D341Med (cell line): Measurements from ENCODE around the gene APOBEC4.
"Not testable (repeated sequence)": the region's sequence is repeated elsewhere in the genome, so short reads cannot be mapped to it uniquely, and the experiment has no call there.

Experiments used
- DNase-seq: peaks from one replicate; pipeline ENCODE4 v3.0.0; 2012; ENCODE audit warnings: low spot score

Gene APOBEC4, protein sequence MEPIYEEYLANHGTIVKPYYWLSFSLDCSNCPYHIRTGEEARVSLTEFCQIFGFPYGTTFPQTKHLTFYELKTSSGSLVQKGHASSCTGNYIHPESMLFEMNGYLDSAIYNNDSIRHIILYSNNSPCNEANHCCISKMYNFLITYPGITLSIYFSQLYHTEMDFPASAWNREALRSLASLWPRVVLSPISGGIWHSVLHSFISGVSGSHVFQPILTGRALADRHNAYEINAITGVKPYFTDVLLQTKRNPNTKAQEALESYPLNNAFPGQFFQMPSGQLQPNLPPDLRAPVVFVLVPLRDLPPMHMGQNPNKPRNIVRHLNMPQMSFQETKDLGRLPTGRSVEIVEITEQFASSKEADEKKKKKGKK

DNA sequence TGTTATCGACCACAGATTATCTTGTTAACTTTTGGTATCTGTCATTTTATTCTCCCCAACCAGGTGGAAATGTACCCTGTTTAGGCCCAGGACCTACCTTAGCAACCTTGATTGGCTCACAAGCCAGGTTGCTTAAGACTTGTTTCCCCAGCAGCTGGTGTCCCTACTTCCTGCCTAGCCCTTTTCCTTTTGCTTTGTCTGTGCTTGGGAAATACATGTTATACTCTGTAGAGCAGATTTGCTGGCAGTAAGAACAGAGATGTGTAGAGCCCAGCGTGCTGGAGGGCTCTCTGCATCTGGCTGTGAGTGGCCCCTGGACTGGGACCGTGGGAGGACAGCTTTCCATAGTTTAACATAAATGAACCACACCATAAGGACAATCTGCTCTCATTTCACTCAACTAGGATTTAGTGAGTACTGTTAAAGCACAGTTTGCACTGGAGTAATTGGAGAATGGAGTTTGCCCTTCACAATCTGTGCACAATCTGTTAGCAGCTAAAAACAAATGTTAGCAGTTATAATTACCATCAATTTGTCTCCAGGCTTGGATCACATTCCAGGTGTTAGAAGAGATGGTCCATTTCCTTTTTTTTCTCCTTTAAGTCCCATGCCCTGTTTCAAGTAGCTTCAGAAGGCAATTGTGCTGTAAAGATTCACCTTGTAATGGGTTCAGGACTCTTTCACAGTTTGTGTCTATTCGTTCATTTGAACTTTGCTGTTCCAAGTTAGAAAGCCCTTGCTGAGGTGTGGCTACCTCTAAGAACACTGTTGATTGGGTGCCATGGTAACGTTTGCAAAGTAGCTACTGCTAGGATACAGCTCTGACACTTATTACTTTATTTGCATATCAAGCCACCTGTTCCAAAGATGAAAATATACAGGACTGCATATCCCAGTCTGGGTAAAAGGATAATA is at the start of gene APOBEC4:
Gene APOBEC4 (minus strand): TSS at position 770 of the 915 bp plus-strand sequence. CDS start 4,535 bp downstream, outside the sequence.
- DNase-seq: no peak

DNA sequence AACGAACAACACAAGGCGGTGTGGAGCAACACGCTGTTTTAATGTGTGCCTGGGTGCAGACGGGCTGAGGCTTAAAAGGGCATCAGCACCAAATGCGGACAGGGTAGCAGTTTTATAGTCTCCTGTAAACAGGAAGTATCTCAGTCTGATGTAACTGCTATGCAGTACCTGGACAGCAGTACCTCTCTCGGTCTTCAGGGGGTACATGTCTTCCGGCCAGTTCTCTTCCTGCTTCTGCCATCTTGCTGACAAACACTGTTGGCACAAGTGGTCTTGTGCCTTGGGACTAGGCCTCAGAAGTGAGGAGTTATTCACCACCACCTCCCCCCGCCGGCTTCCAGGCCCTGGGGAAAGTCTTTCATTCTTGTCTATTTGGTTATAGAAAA is 49.7 kb upstream of the APOBEC4 start:
- DNase-seq: no peak

DNA sequence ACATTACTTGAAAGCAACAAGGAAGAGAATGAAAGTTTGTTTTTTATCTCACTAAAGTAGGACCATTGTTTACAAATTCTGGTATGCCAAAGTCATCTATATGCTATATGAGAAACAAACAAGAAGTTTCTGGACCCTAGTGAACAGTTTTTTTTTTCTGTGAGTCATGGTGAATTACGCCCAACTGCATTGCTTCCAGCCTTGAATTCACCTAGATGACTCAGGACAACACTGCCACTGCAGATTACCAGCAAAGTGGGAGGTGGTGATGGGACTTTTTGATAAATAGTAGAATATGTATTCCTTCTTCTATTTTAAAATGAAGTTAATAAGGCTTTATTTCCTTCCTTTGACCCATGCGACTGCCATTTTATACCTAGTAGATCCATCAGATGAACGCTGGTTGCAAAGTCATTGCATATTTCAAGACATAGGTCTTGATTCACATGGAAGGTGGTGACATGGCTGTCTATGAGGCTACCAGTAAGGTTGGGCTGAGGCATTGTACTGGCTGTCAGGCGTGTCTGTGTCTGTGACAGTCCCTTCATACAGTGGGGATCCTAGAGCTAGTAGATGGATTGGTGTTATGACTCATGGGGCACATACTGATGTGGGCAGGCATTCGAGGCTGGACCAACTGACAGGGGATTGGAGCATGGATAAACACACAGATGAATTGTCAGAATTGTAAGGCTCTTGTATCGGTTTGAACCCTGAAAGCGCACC is 49.1 kb upstream of the APOBEC4 start:
- no peak for DNase-seq

DNA sequence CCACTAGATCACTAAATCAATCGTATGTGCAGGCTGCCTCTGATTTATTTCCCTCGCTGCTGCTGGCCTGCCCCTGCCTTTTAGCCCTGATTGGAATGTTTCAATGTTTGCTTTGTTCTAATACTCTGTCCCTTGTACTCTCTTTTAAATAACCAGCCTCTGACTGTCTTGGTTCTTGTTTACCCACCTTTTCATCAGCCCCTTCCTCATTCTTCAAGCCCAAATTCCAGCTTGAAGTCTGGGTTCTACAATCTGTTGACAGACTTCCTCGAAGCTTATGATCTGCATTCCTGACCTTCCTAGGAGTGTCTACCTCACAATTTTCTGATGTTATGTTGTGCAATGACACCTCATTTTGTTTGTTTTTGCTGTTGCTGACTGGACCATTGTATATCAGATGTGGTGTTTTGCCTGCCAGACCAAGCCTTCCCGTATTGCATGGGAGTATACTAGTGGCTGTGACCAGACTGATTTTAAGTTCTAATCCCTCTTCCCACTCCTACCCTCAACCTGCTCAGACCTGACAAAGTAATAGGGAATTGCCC is 46.6 kb upstream of the APOBEC4 start:
- no peak for DNase-seq

DNA sequence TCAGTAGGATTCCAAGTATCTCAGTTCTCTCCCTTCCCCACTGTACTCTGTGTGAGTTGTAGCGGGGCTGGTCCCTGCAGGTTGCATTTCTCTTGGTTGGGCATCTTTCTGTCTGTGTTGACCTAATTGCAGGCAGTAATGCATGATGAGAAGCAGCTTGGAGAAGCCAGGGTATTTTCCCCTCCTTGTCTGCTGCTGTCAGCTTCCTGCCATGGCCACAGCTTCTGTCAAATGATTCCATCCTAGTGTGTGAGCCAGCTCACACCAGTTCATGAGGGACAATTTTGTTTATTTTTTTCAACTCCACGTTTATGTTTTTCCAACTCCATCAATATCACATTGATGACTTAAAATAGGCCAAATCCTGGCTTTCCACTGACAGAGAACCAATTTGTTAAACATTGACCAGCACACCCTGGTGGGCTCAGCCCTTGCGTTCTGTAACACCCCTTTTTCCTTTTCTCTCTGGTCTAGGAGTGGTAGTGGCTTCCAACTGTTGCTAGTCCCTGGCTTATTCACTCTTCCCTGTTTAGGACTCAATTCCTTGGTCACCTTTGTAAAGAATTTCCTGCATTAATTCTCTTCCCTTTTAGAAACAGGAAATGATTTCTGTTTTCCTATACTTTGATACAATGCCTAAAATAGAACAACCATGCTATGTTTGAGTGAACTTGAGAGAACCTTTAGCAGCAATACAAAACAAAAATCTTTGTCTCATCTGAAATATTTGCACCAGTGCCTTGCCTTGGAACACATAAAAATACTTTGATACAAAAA is 44.9 kb upstream of the APOBEC4 start:
- no peak for DNase-seq

DNA sequence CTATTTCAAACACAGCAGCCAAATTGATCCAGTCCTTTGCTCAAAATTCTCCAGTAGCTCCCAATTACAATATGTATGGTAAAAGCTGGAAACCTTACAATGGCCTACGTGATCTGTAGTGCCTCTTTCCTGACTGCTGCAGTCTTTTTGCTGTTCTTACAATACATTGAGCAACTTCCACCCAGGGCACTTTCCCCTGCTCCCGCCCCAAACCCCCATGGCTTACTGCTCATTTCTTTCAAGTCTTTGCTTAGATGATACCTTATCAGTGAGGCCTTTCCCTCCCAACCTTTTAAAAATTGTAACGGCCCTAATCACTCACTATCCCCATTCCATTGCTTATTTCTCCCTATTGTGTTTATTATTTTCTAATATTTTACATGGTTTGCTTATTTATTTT is 43.9 kb upstream of the APOBEC4 start:
- no peak for DNase-seq

DNA sequence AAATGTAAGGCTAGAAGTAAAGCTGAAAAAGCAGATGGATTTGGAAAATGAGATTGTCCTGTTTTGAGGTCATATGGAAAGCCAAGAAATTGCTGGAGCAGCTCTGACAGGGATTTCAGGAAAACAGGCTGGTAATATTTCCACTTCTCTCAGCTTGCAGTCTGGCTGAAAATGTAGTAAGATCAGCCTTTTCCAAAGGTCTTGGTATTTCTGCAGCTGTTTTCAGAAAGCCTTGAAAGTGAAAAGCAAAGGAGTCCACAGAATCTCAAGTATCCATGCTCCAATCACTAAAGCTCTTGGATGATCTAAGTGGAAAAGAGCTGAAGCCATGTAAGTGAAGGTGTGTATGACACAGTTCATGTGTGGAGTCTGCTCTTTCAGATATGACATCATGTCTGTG is 41.6 kb upstream of the APOBEC4 start:
- DNase-seq: no peak

DNA sequence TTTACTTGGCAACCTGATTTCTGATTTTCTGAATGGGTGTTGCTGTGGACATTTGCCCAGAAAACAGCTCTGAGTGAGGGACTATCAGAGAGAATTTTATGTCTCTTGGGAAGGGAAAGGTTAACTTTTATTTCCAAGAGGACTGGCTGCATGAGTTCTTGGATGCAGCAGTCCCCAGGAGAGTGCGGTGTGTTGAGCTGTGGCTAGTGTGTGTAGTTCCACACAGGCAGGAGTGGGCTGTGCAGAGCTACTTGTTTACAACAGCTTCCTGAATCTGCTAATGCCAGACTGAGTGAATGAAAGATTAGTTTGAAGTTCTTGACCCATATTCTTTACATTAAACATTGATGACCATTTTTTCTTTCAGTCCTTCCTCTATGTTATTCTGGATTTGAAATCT is 41.0 kb upstream of the APOBEC4 start:
- no peak for DNase-seq

DNA sequence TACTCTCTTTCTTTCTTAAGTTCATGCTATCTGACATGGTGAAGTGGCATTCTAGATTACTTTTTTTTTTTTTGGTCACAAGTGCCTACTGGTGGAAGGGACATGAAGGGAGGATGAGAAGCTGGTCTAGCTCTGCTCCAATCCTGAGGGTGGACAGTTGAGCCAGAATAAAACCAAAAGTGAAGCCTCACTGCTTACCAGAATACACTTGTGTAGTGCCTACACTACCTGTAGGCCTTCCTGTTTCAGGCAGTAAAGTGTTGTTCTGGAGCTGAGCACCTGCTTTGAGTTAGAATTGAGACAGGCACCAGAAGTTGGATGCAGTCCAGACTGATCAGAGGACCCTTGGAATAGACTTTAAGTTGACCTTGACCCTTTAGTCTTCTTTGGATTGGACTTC is 40.4 kb upstream of the APOBEC4 start:
- no peak for DNase-seq

DNA sequence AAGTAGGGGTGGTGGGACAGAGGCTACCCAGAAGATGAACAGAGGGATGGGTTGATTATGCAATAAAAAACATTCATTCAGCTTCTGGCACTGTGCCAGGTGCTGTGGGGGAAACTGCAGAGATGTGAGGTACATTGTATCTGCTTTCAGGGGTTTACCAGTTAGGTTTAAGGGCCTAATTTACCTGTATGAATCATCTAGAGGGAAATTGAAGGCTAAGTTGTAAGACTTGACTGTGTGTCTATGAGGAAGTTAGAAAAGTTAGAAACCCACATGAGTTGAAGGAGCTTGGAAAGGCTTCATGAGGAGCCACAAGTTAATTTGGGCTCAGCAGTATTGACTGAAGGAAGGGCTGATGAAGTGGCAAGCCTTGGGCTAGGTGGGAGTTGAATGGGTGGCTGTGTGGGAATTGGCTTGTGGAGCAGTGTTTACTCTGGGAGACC is 36.7 kb upstream of the APOBEC4 start:
- no peak for DNase-seq

DNA sequence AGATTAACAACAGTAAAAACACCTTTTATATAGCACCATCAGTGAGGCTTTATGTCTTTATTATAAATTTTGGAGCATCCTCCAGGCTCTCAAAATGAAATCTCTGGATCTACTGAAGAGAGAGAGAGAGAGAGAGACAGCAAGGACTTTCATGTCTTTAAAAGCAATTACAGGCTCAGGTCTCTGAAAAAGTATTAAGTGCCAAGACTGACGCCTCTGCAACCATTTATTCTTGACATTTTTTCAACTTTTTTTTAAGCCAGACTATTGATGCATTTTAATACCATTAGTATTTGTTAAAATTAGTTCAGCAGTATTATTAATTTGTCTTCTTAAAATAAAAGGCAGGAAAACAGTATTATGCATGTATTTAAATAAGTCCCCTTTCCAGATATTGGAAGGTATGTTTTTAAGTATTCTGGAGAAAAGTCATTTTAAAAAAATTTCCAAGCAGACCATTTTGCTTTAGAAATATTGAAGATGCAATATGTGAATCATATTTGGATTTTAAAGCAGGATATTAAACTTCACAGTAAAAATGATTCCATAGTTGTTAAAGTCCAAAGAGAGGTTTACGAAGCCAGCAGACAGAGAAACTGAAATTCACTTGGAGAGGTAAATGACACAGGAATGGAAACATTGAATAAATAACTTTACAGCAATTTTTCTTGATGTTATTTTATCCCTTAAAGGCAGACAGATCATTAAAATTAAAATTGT is 35.4 kb upstream of the APOBEC4 start:
- DNase-seq: no peak

DNA sequence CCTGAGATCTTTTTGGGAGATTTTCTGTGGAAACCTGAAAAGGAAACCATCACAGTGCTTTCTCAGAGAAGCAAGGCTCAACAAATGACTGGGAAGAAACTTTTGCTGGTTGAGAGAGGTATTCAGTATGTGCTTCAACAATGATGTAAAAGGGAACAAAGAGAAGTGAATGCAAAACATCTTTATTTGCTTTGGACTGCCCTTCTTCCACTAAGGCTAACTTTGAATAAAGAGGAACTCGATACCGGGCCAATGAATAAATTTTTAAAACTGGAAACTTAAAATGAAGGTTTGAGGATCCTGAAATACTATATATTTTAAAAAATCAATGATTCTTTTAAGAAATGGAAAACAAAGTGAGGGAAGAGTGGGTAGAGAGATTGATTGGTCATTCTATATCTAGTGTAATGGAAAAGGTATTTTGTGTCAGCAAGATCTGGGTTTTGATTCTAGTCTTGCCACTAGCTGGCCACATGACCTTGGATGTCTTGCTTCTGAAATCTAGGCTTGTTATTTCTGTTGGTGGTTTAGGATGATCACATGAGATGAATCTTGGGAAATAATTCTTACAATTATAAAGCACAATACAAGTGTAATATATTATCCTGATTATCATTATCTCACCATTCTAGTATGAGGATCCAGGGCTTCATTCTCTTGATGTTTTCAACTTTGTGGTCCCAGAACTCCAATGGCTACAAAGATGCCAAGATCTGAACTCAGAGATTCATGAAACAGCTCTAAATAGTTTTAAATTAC is 34.6 kb upstream of the APOBEC4 start:
- DNase-seq: no peak

DNA sequence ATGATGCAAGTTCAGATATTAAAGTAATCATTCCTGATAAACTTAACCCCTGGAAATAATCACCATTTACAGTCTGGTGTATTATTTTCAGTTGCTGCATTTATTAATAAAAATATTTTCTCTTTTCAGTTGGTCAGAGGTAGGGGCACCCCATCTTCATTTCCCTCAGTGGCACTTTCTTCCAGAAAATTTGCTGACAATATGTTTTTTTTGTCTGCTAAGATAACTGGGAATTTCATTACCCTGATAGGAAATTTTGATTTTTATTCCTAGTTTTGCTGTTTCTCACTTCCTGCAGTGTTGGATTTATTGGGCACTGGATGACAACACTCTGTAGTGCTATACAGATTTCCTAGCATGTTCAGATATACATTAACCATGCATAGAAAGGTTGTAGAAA is 33.1 kb upstream of the APOBEC4 start:
- no peak for DNase-seq

DNA sequence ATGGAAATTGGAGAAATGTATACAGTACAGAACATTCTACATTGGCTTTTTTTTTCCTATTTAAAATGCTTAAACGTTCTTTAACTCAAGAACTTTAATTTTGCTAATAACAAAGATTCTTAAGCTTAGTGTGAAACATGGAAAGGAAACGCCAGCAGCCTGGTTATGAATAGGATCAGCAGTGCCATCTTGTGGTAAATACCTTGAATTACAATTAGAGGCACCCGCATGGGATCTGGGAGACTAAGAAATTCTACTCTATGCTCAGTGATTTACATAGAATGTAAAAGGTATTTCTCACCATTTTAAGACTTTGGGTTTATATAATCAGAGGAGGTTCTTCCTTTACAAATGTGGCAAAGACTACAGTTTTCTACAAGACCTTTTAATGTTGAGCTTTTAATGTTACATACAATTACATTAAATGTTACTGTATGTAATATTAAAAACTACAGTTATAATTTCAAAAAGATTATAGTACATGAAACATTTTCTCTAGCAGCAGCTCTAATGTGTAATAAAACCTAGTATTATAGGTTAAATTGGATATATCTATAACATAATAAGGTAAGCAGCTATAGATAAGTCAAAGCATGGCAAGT is 32.1 kb upstream of the APOBEC4 start:
- DNase-seq: peak; percentile 77

DNA sequence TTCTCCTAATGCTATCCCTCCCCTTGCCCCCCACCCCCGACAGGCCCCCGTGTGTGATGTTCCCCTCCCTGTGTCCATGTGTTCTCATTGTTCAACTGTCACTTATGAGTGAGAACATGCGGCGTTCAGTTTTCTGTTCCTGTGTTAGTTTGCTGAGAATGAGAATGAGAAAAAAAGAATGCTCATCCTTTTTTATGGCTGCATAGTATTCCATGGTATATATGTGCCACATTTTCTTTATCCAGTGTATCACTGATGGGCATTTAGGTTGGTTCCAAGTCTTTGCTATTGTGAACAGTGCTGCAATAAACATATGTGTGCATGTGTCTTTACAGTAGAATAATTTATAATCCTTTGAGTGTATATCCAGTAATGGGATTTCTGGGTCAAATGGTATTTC is 26.2 kb upstream of the APOBEC4 start:
- not testable (repeated sequence) for DNase-seq

DNA sequence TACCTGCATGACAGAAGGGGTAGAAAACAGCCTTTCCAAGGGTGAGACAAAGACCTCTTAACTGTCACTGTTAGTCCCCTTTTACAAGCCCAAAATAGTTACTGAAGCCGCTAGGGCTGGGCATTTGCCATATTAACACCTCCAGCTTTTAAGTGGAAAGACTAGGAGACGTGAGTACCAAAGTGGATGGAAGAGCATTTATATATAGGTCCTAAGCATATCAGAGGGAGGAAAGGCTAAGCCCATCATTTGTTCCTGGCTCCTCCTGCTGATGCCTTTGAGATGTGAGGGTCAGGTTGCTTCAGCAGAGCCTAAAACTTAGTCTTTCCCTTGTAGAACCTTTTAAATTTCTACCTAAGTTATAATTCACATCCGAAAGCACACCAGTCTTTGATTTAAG is 25.7 kb upstream of the APOBEC4 start:
- no peak for DNase-seq

DNA sequence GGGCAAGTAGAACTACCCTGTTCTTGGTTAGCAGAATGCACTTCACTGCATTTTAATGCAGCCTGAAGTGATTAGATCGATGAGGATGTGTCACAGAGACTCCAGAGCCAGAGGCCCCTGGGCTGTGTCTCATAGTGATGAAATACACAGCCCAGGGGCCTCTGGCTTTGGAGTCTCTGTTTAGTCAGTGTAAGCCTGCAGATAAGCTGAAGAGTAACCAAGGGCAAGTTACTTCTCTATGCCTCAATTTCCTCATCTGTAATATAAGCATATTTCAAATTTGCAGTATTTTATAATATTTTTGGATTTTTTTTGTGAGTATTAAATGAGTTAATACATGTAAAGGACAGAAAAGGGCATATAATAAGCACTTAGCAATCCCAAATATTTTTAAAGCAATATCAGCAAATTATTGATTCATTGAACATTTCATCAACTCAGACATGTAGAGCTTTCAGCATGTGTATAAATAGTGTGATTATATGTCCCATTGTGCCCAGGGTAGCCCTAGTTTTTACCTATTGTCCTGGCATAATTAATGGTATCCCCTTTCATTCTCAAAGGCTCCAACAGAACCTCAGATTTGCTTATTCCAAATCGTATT is 23.6 kb upstream of the APOBEC4 start:
- no peak for DNase-seq

DNA sequence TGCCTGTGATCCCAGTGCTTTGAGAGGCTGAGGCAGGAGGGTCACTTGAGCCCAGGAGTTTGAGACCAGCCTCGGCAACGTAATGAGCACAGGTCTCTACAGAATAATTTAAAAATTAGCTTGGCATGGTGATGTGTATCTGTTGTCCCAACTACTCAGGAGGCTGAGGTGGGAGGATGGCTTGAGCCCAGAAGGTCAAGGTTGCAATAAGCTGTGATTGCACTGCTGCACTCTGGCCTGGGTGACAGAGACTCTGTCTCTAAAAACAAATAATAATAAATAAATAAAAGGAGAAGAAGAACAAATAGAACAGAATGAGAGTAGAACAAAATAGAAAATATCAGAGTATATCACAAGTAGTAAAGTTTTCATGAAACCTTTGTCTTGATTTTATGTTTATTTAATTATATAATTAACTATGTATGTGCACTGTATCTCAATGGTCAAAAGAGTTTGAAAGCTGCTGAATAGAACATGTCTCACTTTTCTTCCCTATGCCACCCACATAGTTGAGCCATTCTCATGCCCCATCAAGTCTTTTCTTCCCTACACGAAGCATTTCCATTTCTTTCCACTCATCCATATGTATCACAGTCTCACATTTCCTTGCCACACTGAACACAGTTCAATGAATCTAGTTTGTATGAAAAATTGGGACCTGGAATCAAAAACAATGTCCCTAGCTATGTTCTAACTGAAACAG is 22.9 kb upstream of the APOBEC4 start:
- DNase-seq: no peak

DNA sequence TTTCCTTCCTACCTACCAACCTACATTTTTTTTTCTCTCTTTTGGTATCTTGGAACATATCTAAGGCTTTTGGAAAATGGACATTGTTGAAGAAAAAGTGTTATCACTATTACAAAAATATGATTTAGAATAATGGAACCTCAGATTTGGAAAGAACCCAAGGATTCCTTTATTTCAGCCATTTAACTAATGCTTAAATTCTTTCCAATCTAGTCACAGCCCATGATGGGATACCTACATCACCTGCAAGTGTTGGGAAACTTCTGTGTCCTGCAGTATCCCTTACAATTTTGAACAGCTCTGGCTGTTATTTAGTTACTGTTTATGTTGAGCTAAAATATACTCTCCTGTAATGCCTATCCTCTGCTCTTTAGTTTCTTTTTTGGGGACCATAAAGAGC is 22.3 kb upstream of the APOBEC4 start:
- DNase-seq: no peak
